IMR-90 (cell line): Measurements from ENCODE around the gene DDX46. TPM values are rescaled to one million over a fixed set of nuclear protein-coding genes. Genes with fewer than 3 reads are reported as not detected.

ENCODE experiments used
- ATAC-seq: fragments of 200-7000 bp; cut with Tn5 transposase; 2 replicates; pipeline ENCODE4 v1.9.1; 2020; ENCODE audit warnings: low read depth, mild to moderate bottlenecking, moderate library complexity
- BruUV-seq: library from RNA; stranded (reverse); fragments of 400-500 nt; replicated peaks from 2 replicates; lab custom pipeline; 2021; lab: Mats Ljungman, UMichigan
- CTCF ChIA-PET: fragments of 300-600 bp; formaldehyde crosslinking; extraction: SDS; loops from one replicate; lab custom pipeline; 2021; ENCODE audit warnings: antibody characterized with exemption; lab: Yijun Ruan, JAX
- POLR2A ChIA-PET: fragments of 300-600 bp; sonication (Branson Sonifier 250); formaldehyde crosslinking; loops from one replicate; lab custom pipeline; 2022; ENCODE audit warnings: antibody characterized with exemption; ENCODE audit not compliant: unreplicated experiment; lab: Charles Lee
- DNase-seq: peaks from one replicate; pipeline ENCODE4 v3.0.0; 2013
- H2AFZ ChIP-seq: replicated peaks from 2 replicates; pipeline ENCODE3; 2013; ENCODE audit warnings: low read length, mild to moderate bottlenecking; ENCODE audit not compliant: poor library complexity
- H2AK5ac ChIP-seq: 2 replicates; pipeline ENCODE4 v1.6.1; 2013; ENCODE audit warnings: low read depth, low read length, inconsistent platforms
- H2AK9ac ChIP-seq: replicated peaks from 2 replicates; pipeline ENCODE3; 2013; ENCODE audit warnings: mild to moderate bottlenecking, low read depth, low read length, moderate library complexity; ENCODE audit not compliant: poor library complexity
- H2BK120ac ChIP-seq: 2 replicates; pipeline ENCODE4 v1.6.1; 2013; ENCODE audit warnings: low read depth, low read length, inconsistent platforms
- H2BK15ac ChIP-seq: 3 replicates; pipeline ENCODE4 v1.6.1; 2013; ENCODE audit warnings: low read depth, low read length, inconsistent platforms
- H2BK20ac ChIP-seq: 2 replicates; pipeline ENCODE4 v1.6.1; 2013; ENCODE audit warnings: low read depth, mild to moderate bottlenecking, inconsistent platforms, low read length, moderate library complexity
- H2BK5ac ChIP-seq: 2 replicates; pipeline ENCODE4 v1.6.1; 2013; ENCODE audit warnings: mild to moderate bottlenecking, low read depth, low read length, inconsistent platforms; ENCODE audit not compliant: poor library complexity, severe bottlenecking
- H3K14ac ChIP-seq: replicated peaks from 2 replicates; pipeline ENCODE4 v1.6.1; 2013; ENCODE audit warnings: low read depth, low read length, inconsistent platforms
- H3K18ac ChIP-seq: 2 replicates; pipeline ENCODE4 v1.6.1; 2013; ENCODE audit warnings: low read depth, low read length, control low read depth
- H3K23ac ChIP-seq: 2 replicates; pipeline ENCODE4 v1.6.1; 2013; ENCODE audit warnings: low read depth, low read length, inconsistent platforms
- H3K27ac ChIP-seq: 2 replicates; pipeline ENCODE4 v1.5.1; 2013; ENCODE audit warnings: mild to moderate bottlenecking, control low read depth, low read length; ENCODE audit not compliant: insufficient read depth
- H3K27me3 ChIP-seq: 2 replicates; pipeline ENCODE4 v1.6.1; 2013; ENCODE audit warnings: low read length; ENCODE audit not compliant: control insufficient read depth, insufficient read depth
- H3K36me3 ChIP-seq: 2 replicates; pipeline ENCODE4 v1.6.1; 2013; ENCODE audit warnings: low read length, mixed read lengths; ENCODE audit not compliant: control insufficient read depth, insufficient read depth
- H3K4ac ChIP-seq: 2 replicates; pipeline ENCODE4 v1.6.1; 2013; ENCODE audit warnings: low read depth, low read length, inconsistent platforms
- H3K4me1 ChIP-seq: 2 replicates; pipeline ENCODE4 v1.6.1; 2013; ENCODE audit warnings: low read length, mixed read lengths; ENCODE audit not compliant: control insufficient read depth, insufficient read depth
- H3K4me2 ChIP-seq: 2 replicates; pipeline ENCODE4 v1.6.1; 2013; ENCODE audit warnings: low read depth, mild to moderate bottlenecking, control low read depth, low read length, moderate library complexity
- H3K4me3 ChIP-seq: 2 replicates; pipeline ENCODE4 v1.5.1; 2013; ENCODE audit warnings: low read depth, mild to moderate bottlenecking, control low read depth, low read length, moderate library complexity; ENCODE audit not compliant: insufficient read depth
- H3K56ac ChIP-seq: 2 replicates; pipeline ENCODE4 v1.6.1; 2013; ENCODE audit warnings: low read length, inconsistent platforms; ENCODE audit not compliant: insufficient read depth; ENCODE audit errors: extremely low read depth
- H3K79me1 ChIP-seq, 2 experiments: 2 replicates each; pipeline ENCODE4 v1.6.1; 2013; ENCODE audit warnings: low read length in 2 of 2, inconsistent platforms in 1 of 2, low read depth in 1 of 2
- H3K9ac ChIP-seq: 2 replicates; pipeline ENCODE4 v1.6.1; 2013; ENCODE audit warnings: low read depth, low read length, control low read depth
- H3K9me1 ChIP-seq: 2 replicates; pipeline ENCODE4 v1.6.1; 2013; ENCODE audit warnings: low read length, inconsistent platforms; ENCODE audit not compliant: insufficient read depth
- H3K9me3 ChIP-seq: 2 replicates; pipeline ENCODE4 v1.6.1; 2013; ENCODE audit warnings: low read length; ENCODE audit not compliant: control insufficient read depth, insufficient read depth
- H4K20me1 ChIP-seq: 2 replicates; pipeline ENCODE4 v1.6.1; 2013; ENCODE audit warnings: low read length, inconsistent platforms; ENCODE audit not compliant: insufficient read depth
- H4K5ac ChIP-seq: 2 replicates; pipeline ENCODE4 v1.6.1; 2013; ENCODE audit warnings: mild to moderate bottlenecking, low read depth, low read length, control low read depth
- H4K8ac ChIP-seq, 2 experiments: 2 replicates each; pipeline ENCODE4 v1.6.1; 2013; ENCODE audit warnings: low read depth in 2 of 2, low read length in 2 of 2, control low read depth in 1 of 2, inconsistent platforms in 1 of 2
- H4K91ac ChIP-seq: 2 replicates; pipeline ENCODE4 v1.6.1; 2013; ENCODE audit warnings: low read depth, low read length, inconsistent platforms; ENCODE audit not compliant: insufficient read depth
- CEBPB ChIP-seq: IDR thresholded peaks from 2 replicates; pipeline ENCODE4 v1.6.1; 2012; ENCODE audit warnings: low read depth, low read length, improper control_type of control experiment
- CHD1 ChIP-seq: IDR thresholded peaks from 2 replicates; pipeline ENCODE4 v1.6.1; 2012; ENCODE audit warnings: low read depth, low read length, improper control_type of control experiment
- MAFK ChIP-seq: IDR thresholded peaks from 2 replicates; pipeline ENCODE4 v1.6.1; 2012; ENCODE audit warnings: low read depth, low read length, improper control_type of control experiment
- MAZ ChIP-seq: IDR thresholded peaks from 2 replicates; pipeline ENCODE4 v1.6.1; 2012; ENCODE audit warnings: low read depth, mild to moderate bottlenecking, low read length, improper control_type of control experiment, moderate library complexity, borderline replicate concordance
- POLR2A ChIP-seq: IDR thresholded peaks from 2 replicates; pipeline ENCODE4 v1.6.1; 2012; ENCODE audit warnings: mild to moderate bottlenecking, low read depth, low read length
- RAD21 ChIP-seq: IDR thresholded peaks from 2 replicates; pipeline ENCODE4 v1.6.1; 2012; ENCODE audit warnings: low read length, improper control_type of control experiment
- RCOR1 ChIP-seq: IDR thresholded peaks from 2 replicates; pipeline ENCODE4 v1.6.1; 2012; ENCODE audit warnings: mild to moderate bottlenecking, low read length, improper control_type of control experiment; ENCODE audit not compliant: insufficient replicate concordance
- RFX5 ChIP-seq: IDR thresholded peaks from 2 replicates; pipeline ENCODE4 v1.8.0; 2012; ENCODE audit warnings: low read depth, mild to moderate bottlenecking, low read length, moderate library complexity
- SMC3 ChIP-seq: fragments of 150-350 bp; IDR thresholded peaks from 2 replicates; pipeline ENCODE4 v1.6.1; 2016; ENCODE audit warnings: low read depth, mild to moderate bottlenecking, antibody characterized with exemption, low read length, moderate library complexity
- WGBS, 2 experiments: methylation state at CpG; one replicate each; pipeline versions ENCODE4 v1.1.5 to v1.1.7; 2013; ENCODE audit warnings: missing lambda C conversion rate in 2 of 2; ENCODE audit not compliant: insufficient read length in 1 of 2; ENCODE audit errors: extremely low coverage in 2 of 2; 5-methylcytosine and 5-hydroxymethylcytosine counted together
- dilution Hi-C: fragments of 300-500 bp; cut with HindIII; formaldehyde crosslinking; loops from one replicate; pipeline ENCODE4 v1.14.3; 2018; ENCODE audit warnings: low sequenced_read_pairs; ENCODE audit not compliant: unreplicated experiment
- in situ Hi-C: fragments of 300-500 bp; cut with MboI; formaldehyde crosslinking; loops from 3 replicates; pipeline ENCODE4 v1.14.3; 2019; ENCODE audit warnings: low sequenced_read_pairs, inconsistent platforms, mixed read lengths
- intact Hi-C: fragments of 100-400 bp; cut with micrococcal nuclease; formaldehyde crosslinking; loops from 2 replicates; pipeline ENCODE4 v1.10.0; 2022
- polyA plus RNA-seq, 3 experiments: library from polyadenylated mRNA; depleted of rRNA; stranded (reverse); fragments of >200 nt; gene quantifications; 2 replicates each; pipeline ENCODE4 v1.2.3, GENCODE V29; 2012; ENCODE audit warnings: low replicate concordance in 1 of 3
- total RNA-seq: library from RNA; depleted of rRNA; stranded (reverse); fragments of >200 nt; gene quantifications from 2 replicates; pipeline ENCODE4 v1.2.3, GENCODE V29; 2012

Gene DDX46
- total and polyA plus RNA-seq, 2 of the 4 experiments (the other 2 are of a cell fraction): 22.5 to 26.0 TPM

DNA sequence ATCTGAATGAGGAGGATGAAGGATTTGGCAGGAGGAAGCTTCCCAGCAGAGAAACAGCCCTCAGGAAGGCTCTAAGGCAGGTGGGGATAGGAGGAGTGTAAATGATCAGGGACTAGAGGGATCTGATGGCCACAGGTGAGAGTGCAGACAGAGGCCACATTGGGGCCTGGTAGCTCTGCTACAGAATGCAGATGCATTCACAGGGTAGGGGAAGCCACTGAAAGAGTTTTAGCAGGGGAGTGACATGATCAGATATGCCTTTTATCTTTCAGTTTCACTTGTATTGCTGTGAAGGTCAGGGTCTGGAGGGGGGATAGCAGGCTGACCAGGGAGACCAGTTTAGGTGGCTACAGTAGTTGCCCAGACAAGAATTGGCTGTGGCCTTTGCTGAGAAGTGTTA, 118.6 kb downstream of the DDX46 start (continued):
- no peak for TF ChIP-seq RAD21
- no peak for TF ChIP-seq MAZ
- no peak for TF ChIP-seq CHD1
- no peak for TF ChIP-seq RFX5
- no peak for TF ChIP-seq POLR2A

- Histone ChIP-seq H3K4me2 (no peak overlapping the region), H2AFZ (no peak overlapping the region), H3K4me3 (no peak overlapping the region), H3K18ac (no peak overlapping the region), H3K27ac (no peak overlapping the region), H4K91ac (no peak overlapping the region), H3K4ac (no peak overlapping the region), H2BK15ac (no peak overlapping the region), H2BK5ac (no peak overlapping the region), H3K9ac (no peak overlapping the region), H2BK20ac (no peak overlapping the region), H2AK5ac (no peak overlapping the region), H3K36me3 (peaks cover 3% of the 10 kb centered on the region), H3K27me3 (no peaks in the 10 kb centered on the region), H4K20me1 (peaks cover 12% of the 10 kb centered on the region; the same call in 1 of the 2 replicates), H4K5ac (no peak overlapping the region), H3K79me1 (peaks cover 24 to 55% of the 10 kb centered on the region in 2 experiments), H3K14ac (no peak overlapping the region), H3K23ac (no peak overlapping the region), H3K4me1 (peaks cover 5% of the 10 kb centered on the region; the same call in 1 of the 2 replicates), H2AK9ac (peak overlapping the region; percentile 58), H3K56ac (no peak overlapping the region), H4K8ac (no peak overlapping the region), H3K9me3 (no peaks in the 10 kb centered on the region), H3K9me1 (peaks cover 12% of the 10 kb centered on the region; the same call in 1 of the 2 replicates), H2BK120ac (no peak overlapping the region)
- no TSS peak for BruUV-seq
- ChIA-PET CTCF (interaction anchor here (0.6 kb wide), 1 partner anchor 304 kb away, joined by 10 read pairs; no protein-coding TSS in a partner anchor), POLR2A (no interaction called here)
- dilution Hi-C loops (no loop called here), intact Hi-C loops (no loop called here), in situ Hi-C loops (no loop called here)
- TF ChIP-seq POLR2A: no peak
- TF ChIP-seq CEBPB: 0 out of 2 replicates have a peak, but pooled peaks have one; percentile 26
- no peak for TF ChIP-seq RCOR1
- no peak for TF ChIP-seq RFX5
- TF ChIP-seq MAFK: no peak
- TF ChIP-seq SMC3: no peak
- ATAC-seq: no peak
- DNase-seq: no peak
- WGBS, 2 experiments: no CpG with 5 or more reads among the region's 3 CpGs
These were observed 119.8 kb downstream of the DDX46 start for GRCh38 chr5:134878403-134878802.
